Measurements from ENCODE around the gene TMEM106C.

Gene TMEM106C

DNA sequence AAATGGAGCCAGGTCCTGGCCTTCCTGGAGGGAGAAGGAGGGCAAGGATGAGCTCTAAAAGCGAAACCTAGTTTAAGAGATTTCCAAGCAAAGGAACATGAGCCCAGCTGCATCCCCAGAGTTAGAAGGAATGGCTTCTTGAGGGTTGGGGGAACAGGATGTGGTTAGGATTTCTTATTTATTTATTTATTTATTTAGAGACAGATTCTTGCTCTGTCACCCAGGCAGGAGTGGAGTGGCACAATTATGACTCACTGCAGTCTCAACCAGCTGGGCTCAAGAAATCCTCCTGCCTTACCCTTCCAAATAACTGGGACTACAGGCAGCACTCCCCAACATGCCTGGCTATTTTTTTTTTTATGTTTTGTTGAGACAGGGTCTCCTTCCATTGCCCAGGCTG lies 25.3 kb upstream of the TMEM106C start:
- TF ChIP-seq, protein P1, sequence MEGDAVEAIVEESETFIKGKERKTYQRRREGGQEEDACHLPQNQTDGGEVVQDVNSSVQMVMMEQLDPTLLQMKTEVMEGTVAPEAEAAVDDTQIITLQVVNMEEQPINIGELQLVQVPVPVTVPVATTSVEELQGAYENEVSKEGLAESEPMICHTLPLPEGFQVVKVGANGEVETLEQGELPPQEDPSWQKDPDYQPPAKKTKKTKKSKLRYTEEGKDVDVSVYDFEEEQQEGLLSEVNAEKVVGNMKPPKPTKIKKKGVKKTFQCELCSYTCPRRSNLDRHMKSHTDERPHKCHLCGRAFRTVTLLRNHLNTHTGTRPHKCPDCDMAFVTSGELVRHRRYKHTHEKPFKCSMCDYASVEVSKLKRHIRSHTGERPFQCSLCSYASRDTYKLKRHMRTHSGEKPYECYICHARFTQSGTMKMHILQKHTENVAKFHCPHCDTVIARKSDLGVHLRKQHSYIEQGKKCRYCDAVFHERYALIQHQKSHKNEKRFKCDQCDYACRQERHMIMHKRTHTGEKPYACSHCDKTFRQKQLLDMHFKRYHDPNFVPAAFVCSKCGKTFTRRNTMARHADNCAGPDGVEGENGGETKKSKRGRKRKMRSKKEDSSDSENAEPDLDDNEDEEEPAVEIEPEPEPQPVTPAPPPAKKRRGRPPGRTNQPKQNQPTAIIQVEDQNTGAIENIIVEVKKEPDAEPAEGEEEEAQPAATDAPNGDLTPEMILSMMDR (IDR thresholded peaks at IDR 0.05; ENCODE audit: low read depth, low read length): no peak
- no peak for DNase-seq (ENCODE audit: extremely low read depth, low read depth)

DNA sequence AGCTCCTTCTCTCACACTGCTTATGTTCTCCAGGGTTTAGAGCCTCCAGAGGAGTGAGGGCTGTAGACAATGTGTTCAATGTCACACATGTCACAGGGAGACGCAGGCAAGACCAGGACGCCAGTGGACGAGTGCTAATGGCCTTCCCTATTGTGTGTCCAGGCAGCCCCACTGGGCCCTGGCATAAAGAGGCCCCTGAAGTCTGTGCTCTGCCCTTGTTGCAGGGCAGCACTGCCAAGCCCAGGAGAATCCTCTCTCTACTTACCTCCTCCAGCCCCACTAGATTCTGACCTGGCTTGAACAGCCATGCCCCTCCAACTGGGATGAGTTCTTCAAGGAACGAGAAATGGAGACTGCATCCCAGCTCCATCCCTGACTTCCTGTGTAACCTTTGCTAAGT lies 24.8 kb upstream of the TMEM106C start:
- no peak for DNase-seq (ENCODE audit: extremely low read depth, low read depth)
- TF ChIP-seq, protein P1 (IDR thresholded peaks at IDR 0.05; ENCODE audit: low read depth, low read length): no peak

DNA sequence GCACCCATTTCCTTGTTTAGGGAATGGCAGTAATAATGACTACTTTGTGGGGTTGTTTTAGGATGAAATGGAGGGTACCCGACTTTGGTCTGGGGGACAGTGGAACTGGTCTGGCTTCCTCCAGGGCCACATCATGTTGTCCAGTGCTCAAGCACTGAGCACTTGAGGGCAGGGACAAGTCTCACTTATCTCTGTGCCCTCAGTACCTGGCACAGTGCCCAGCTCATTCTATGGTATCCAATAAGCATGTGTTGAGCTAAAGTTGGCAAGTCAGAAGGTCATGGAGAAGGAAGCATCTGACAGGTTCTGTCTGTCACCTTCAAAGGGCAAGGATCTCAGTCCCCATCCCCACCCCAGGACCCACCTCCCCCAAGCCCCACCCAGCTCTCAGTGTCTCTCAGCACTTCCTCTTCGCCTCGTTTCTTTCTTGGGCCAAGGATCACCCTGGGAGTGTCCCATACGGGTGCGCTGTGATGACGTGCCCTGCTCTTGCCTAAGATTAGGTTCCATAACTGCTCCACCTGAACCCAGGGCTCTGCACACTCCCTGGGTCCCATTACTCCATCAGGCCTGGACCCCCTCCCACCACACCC lies 24.3 kb upstream of the TMEM106C start:
- TF ChIP-seq, protein P1 (IDR thresholded peaks at IDR 0.05; ENCODE audit: low read depth, low read length): no peak
- no peak for DNase-seq (ENCODE audit: extremely low read depth, low read depth)

DNA sequence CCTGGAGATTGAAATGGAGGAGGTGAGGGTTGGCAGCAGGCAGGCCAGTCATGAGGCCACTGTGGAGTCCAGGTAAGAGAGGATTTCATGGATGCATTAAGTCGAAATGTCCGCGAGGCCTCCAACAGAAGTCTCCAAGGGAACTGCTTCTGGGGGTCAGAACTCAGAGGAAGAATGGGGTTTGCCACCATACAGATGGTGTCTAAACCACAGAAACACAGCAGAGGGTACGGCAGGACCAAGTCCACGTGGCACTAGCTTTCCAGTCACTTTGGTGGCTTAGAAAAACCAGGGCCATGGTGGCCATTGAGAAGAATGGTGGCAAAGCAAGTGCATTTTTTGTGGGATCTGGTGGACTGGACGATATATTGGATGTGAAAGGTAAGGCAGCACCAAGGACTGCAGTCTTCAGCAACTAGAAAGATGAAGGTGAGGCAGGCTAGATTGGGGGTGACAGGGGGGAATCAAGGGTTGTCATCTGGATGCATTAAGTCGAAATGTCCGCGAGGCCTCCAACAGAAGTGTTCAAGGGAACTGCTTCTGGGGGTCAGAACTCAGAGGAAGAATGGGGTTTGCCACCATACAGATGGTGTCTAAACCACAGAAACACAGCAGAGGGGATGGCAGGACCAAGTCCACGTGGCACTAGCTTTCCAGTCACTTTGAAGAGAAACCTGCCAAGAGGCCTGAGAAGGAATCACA lies 22.5 kb upstream of the TMEM106C start:
- DNase-seq (ENCODE audit: extremely low read depth, low read depth): no peak
- TF ChIP-seq, protein P1 (IDR thresholded peaks at IDR 0.05; ENCODE audit: low read depth, low read length): no peak

DNA sequence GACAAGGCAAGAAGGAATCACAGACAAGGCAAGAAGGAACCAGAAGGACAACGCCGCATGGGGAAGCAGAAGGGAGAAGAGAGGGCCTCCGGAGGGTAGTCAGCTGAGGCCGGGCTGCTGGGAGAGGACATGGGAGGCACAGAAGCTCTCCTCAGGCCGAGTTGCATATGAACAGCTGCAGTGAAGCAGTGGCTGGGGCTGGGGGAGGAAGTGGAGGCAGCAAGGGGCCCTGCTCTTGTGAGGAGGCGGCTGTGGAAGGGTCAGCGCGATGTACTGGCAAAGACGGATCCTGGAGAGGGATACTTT lies 22.0 kb upstream of the TMEM106C start:
- TF ChIP-seq, protein P1 (IDR thresholded peaks at IDR 0.05; ENCODE audit: low read depth, low read length): no peak
- no peak for DNase-seq (ENCODE audit: extremely low read depth, low read depth)

DNA sequence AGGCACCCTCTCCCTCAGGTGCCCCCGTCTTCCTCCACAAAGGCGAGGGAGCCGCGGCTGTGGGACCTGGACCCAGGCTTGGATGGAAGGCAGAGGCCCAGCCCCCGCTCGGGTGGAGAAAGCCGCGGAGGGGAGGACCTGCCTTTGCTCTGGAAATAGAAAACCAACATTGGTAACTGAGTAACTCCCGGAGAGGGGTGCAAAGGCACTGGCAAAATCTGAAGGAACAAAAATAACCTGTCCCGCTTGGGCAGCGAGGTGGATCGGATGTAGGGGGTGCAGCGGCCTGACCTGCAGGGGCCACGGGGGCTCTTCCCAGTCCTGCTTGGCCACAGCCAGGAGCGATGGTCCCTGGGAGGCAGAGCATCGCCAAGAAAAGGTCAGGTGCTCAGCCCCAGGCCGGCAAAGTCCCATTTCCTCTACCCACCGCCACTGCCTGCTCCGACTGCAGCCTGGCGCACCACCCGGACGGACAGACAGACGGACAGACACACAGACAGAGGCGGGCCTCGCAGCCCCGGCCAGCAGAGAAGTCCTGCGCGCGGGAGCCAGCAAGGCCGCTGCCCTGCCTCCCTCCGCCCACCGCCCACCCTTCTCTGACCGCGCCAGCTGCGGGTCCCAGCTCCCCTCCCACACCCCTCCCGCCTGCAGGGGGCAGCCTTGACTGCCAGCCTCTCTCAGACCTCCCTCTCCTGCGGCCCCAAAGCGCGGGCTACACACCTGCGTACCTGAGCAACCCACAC lies 21.4 kb upstream of the TMEM106C start:
- no peak for DNase-seq (ENCODE audit: extremely low read depth, low read depth)
- TF ChIP-seq, protein P1 (IDR thresholded peaks at IDR 0.05; ENCODE audit: low read depth, low read length): peak; percentile 5

DNA sequence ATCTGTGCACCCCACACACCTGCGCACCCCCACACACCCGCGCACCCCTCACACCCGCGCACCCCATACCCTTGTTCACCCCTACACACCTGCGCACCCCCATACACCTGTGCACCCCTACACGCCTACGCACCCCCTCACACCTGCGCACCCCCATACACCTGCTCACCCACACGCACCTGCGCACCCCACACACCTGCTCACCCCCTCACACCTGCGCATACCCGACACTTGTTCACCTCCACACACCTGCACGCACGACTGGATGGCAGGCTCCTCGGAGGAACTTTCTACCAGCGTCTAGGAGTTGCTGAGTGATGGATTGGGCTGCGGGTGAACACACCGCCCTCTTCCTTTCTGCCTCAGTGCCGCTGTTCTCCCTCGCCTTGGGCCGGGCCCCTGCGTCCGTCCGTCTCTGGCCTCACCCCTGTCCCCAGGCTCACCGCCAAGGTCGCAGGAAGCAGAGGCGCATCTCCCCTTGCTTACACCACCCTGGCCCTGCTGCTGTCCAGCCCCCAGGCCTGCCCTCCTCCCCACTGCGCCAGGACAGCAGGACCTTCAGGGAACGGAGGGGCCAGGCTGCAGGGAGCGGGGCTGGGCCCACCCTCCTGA lies 20.7 kb upstream of the TMEM106C start:
- TF ChIP-seq, protein P1 (IDR thresholded peaks at IDR 0.05; ENCODE audit: low read depth, low read length): no peak
- DNase-seq (ENCODE audit: extremely low read depth, low read depth): no peak
